SK-N-SH treated with all-trans-retinoic acid at 6 μM for 48 hours (cell line): ENCODE results near the gene BOD1L1.
A peak's percentile ranks its signal among the peaks of the same experiment; 100 is the strongest.

Experiments used
- ATAC-seq: fragments of 200-7000 bp; cut with Tn5 transposase; 3 replicates; pipeline ENCODE4 v1.9.1; 2020; ENCODE audit warnings: mild to moderate bottlenecking, moderate library complexity
- ARNTL ChIP-seq: fragments of 450-650 bp; formaldehyde crosslinking; IDR thresholded peaks from 2 replicates; pipeline ENCODE4 v1.5.0; 2020; ENCODE audit warnings: low read depth, mild to moderate bottlenecking, moderate library complexity, borderline replicate concordance
- BACH2 ChIP-seq: fragments of 250-450 bp; sonication (Bioruptor Pico); IDR thresholded peaks from 2 replicates; pipeline ENCODE4 v1.9.0; 2021; ENCODE audit warnings: mild to moderate bottlenecking, borderline replicate concordance
- CREB5 ChIP-seq: fragments of 250-450 bp; sonication (Bioruptor Pico); IDR thresholded peaks from 2 replicates; pipeline ENCODE4 v1.5.1; 2020; ENCODE audit warnings: low read depth, mild to moderate bottlenecking, moderate library complexity
- ESRRG ChIP-seq: fragments of 250-450 bp; sonication (Bioruptor Pico); IDR thresholded peaks from 2 replicates; pipeline ENCODE4 v1.6.1; 2021; ENCODE audit warnings: mild to moderate bottlenecking
- GLIS3 ChIP-seq: fragments of 250-450 bp; sonication (Bioruptor Pico); IDR thresholded peaks from 2 replicates; pipeline ENCODE4 v1.5.0; 2020; ENCODE audit warnings: mild to moderate bottlenecking, moderate library complexity
- ISL1 ChIP-seq: fragments of 250-450 bp; sonication (Bioruptor Pico); IDR thresholded peaks from 2 replicates; pipeline ENCODE4 v2.1.2; 2022; ENCODE audit warnings: mild to moderate bottlenecking, moderate library complexity
- OSR1 ChIP-seq: fragments of 250-450 bp; sonication (Bioruptor Pico); IDR thresholded peaks from 2 replicates; pipeline ENCODE4 v1.8.0; 2022; ENCODE audit warnings: moderate library complexity, mild to moderate bottlenecking, inconsistent platforms
- PATZ1 ChIP-seq: fragments of 250-450 bp; sonication (Bioruptor Pico); IDR thresholded peaks from 2 replicates; pipeline ENCODE4 v1.8.0; 2020; ENCODE audit warnings: mild to moderate bottlenecking, moderate library complexity, borderline replicate concordance
- POU6F1 ChIP-seq: fragments of 250-450 bp; sonication (Bioruptor Pico); IDR thresholded peaks from 2 replicates; pipeline ENCODE4 v1.8.0; 2021; ENCODE audit warnings: low read depth, mild to moderate bottlenecking, moderate library complexity, borderline replicate concordance
- PPARA ChIP-seq: fragments of 250-450 bp; sonication (Bioruptor Pico); IDR thresholded peaks from 2 replicates; pipeline ENCODE4 v1.5.0; 2020; ENCODE audit warnings: mild to moderate bottlenecking, borderline replicate concordance
- RARB ChIP-seq: fragments of 250-450 bp; sonication (Bioruptor Pico); IDR thresholded peaks from 2 replicates; pipeline ENCODE4 v1.8.0; 2021; ENCODE audit warnings: mild to moderate bottlenecking, moderate library complexity
- SNAI2 ChIP-seq: fragments of 250-450 bp; sonication (Bioruptor Pico); IDR thresholded peaks from 2 replicates; pipeline ENCODE4 v1.5.0; 2020; ENCODE audit warnings: mild to moderate bottlenecking, moderate library complexity
- TCF4 ChIP-seq: fragments of 250-450 bp; sonication (Bioruptor Pico); IDR thresholded peaks from 2 replicates; pipeline ENCODE4 v1.8.0; 2021; ENCODE audit warnings: mild to moderate bottlenecking, moderate library complexity, borderline replicate concordance
- TOX ChIP-seq: fragments of 250-450 bp; sonication (Bioruptor Pico); IDR thresholded peaks from 2 replicates; pipeline ENCODE4 v1.8.0; 2021; ENCODE audit warnings: mild to moderate bottlenecking, moderate library complexity, borderline replicate concordance
- ZFP3 ChIP-seq: fragments of 250-450 bp; sonication (Bioruptor Pico); IDR thresholded peaks from 2 replicates; pipeline ENCODE4 v1.5.0; 2020; ENCODE audit warnings: mild to moderate bottlenecking, moderate library complexity
- ZFP30 ChIP-seq: fragments of 450-650 bp; formaldehyde crosslinking; IDR thresholded peaks from 2 replicates; pipeline ENCODE4 v1.5.0; 2022; ENCODE audit warnings: mild to moderate bottlenecking, moderate library complexity
- ZNF565 ChIP-seq: fragments of 450-650 bp; formaldehyde crosslinking; conservative IDR thresholded peaks from 2 replicates; pipeline ENCODE4 v1.5.0; 2020; ENCODE audit warnings: low read depth, mild to moderate bottlenecking, moderate library complexity
- ZNF70 ChIP-seq: fragments of 450-650 bp; formaldehyde crosslinking; IDR thresholded peaks from 2 replicates; pipeline ENCODE4 v1.5.0; 2020; ENCODE audit warnings: mild to moderate bottlenecking, moderate library complexity
- TF ChIP-seq, protein P1 (sequence below): fragments of 250-450 bp; sonication (Bioruptor Pico); IDR thresholded peaks from 2 replicates; pipeline ENCODE4 v1.5.1; 2021; ENCODE audit warnings: mild to moderate bottlenecking, moderate library complexity
- TF ChIP-seq, protein P2 (sequence below): fragments of 250-450 bp; sonication (Bioruptor Pico); IDR thresholded peaks from 2 replicates; pipeline ENCODE4 v1.5.0; 2020; ENCODE audit warnings: mild to moderate bottlenecking, moderate library complexity

The BOD1L1 gene

DNA sequence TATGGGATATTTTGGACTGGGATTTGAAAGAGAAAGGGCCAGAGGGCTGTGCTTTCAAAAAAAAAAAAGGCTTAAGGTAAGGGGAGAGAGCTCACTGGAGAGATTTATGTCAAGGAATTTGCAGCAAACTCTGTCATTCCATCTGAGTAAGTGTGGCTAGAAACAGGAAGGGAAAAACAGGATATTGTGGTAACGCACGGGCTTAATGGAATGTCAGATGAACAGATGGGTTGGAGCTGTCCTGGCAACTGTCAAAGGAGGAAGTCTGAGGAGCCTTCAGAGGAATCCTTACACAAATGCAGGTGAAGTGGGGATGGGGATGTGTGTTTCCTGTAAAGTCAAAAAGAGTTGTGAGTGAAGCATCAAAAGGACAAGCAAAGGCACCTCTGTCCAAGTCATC is 68.1 kb downstream of the BOD1L1 start:
- peak; percentile 97 for ATAC-seq
- TF ChIP-seq OSR1 (CRISPR knock-in tag) (no peak), TCF4 (no peak), ARNTL (CRISPR knock-in tag) (no peak), ISL1 (CRISPR knock-in tag) (no peak), PATZ1 (CRISPR knock-in tag) (no peak), SNAI2 (no peak), TOX (CRISPR knock-in tag) (no peak), RARB (no peak), ZFP30 (CRISPR knock-in tag) (no peak), ZFP3 (CRISPR knock-in tag) (no peak), ZNF70 (CRISPR knock-in tag) (no peak), GLIS3 (CRISPR knock-in tag) (no peak), POU6F1 (no peak), CREB5 (CRISPR knock-in tag) (no peak)
- TF ChIP-seq, protein P1, sequence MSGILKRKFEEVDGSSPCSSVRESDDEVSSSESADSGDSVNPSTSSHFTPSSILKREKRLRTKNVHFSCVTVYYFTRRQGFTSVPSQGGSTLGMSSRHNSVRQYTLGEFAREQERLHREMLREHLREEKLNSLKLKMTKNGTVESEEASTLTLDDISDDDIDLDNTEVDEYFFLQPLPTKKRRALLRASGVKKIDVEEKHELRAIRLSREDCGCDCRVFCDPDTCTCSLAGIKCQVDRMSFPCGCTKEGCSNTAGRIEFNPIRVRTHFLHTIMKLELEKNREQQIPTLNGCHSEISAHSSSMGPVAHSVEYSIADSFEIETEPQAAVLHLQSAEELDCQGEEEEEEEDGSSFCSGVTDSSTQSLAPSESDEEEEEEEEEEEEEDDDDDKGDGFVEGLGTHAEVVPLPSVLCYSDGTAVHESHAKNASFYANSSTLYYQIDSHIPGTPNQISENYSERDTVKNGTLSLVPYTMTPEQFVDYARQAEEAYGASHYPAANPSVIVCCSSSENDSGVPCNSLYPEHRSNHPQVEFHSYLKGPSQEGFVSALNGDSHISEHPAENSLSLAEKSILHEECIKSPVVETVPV (CRISPR knock-in tag) = no peak
- TF ChIP-seq, all 23 proteins: peak for 0

GRCh38 chr4:13558881-13559280 is 68.6 kb downstream of the BOD1L1 start:
- TF ChIP-seq PPARA (CRISPR knock-in tag) (no peak), ZFP30 (CRISPR knock-in tag) (no peak), RARB (no peak), SNAI2 (no peak)
- TF ChIP-seq, protein P2, sequence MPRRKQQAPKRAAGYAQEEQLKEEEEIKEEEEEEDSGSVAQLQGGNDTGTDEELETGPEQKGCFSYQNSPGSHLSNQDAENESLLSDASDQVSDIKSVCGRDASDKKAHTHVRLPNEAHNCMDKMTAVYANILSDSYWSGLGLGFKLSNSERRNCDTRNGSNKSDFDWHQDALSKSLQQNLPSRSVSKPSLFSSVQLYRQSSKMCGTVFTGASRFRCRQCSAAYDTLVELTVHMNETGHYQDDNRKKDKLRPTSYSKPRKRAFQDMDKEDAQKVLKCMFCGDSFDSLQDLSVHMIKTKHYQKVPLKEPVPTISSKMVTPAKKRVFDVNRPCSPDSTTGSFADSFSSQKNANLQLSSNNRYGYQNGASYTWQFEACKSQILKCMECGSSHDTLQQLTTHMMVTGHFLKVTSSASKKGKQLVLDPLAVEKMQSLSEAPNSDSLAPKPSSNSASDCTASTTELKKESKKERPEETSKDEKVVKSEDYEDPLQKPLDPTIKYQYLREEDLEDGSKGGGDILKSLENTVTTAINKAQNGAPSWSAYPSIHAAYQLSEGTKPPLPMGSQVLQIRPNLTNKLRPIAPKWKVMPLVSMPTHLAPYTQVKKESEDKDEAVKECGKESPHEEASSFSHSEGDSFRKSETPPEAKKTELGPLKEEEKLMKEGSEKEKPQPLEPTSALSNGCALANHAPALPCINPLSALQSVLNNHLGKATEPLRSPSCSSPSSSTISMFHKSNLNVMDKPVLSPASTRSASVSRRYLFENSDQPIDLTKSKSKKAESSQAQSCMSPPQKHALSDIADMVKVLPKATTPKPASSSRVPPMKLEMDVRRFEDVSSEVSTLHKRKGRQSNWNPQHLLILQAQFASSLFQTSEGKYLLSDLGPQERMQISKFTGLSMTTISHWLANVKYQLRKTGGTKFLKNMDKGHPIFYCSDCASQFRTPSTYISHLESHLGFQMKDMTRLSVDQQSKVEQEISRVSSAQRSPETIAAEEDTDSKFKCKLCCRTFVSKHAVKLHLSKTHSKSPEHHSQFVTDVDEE = no peak
- no peak; the same call in 2 of the 3 replicates for ATAC-seq

DNA sequence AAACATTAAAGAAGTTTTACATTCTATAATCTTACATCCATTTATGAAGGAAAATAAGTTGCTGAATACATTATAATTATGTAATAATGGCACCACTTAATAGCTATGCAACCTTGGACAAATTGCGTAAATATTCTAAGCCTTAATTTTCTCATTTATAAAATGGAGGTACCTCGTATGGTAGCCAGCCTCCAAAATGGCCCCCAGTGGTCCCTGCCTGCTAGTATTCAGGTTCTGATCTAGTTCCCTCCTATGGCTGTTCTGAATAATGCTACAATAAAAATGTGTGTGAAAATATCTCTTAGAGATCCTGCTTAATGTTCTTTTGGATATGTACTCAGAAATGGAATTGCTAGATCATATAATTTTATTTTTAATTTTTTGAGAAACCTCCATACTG is 72.2 kb downstream of the BOD1L1 start:
- ATAC-seq = no peak
- TF ChIP-seq ZNF565 (CRISPR knock-in tag) (no peak), ISL1 (CRISPR knock-in tag) (no peak), TOX (CRISPR knock-in tag) (no peak), BACH2 (no peak), ARNTL (CRISPR knock-in tag) (no peak), TCF4 (no peak), ESRRG (CRISPR knock-in tag) (no peak), PATZ1 (CRISPR knock-in tag) (no peak), POU6F1 (no peak), ZFP30 (CRISPR knock-in tag) (no peak), RARB (no peak), OSR1 (CRISPR knock-in tag) (no peak)
- TF ChIP-seq, all 23 proteins: peak for 0
